Vagina (tissue), 2 donors: ENCODE measurements around the gene RBM24. TPM values are rescaled to one million over a fixed set of nuclear protein-coding genes. Genes with fewer than 3 reads are reported as not detected.
A peak's percentile ranks its signal among the peaks of the same experiment; 100 is the strongest.

Experiments
- DNase-seq, 2 donors: peaks; one replicate each; pipeline ENCODE4 v3.0.0-alpha.2; 2017; ENCODE audit errors: extremely low spot score in 2 of 2
- H3K27ac ChIP-seq: fragments of 200-600 bp; sonication (generic); one replicate; pipeline ENCODE4 v1.5.1; 2019
- H3K27me3 ChIP-seq: fragments of 200-600 bp; sonication (generic); one replicate; pipeline ENCODE4 v1.5.1; 2019
- H3K36me3 ChIP-seq, 2 donors: fragments of 200-600 bp; sonication (generic); one replicate each; pipeline ENCODE4 v1.5.1; 2017 to 2019
- H3K4me1 ChIP-seq: fragments of 200-600 bp; sonication (generic); one replicate; pipeline ENCODE4 v1.5.1; 2019
- H3K4me3 ChIP-seq, 2 donors: fragments of 200-600 bp; sonication (generic); 1 replicate in 1 of 2; 2 replicates in 1 of 2; pipeline ENCODE4 v1.5.1; 2016 to 2019
- H3K9me3 ChIP-seq: fragments of 200-600 bp; sonication (generic); one replicate; pipeline ENCODE4 v1.5.1; 2019
- CTCF ChIP-seq, 3 experiments: fragments of 450-650 bp in 2 of 3; fragments of 200-600 bp in 1 of 3; sonication (generic) in 1 of 3; IDR thresholded peaks; one replicate each; pipeline ENCODE4 v1.5.1; 2017 to 2019; ENCODE audit warnings: antibody characterized with exemption in 3 of 3, mild to moderate bottlenecking in 2 of 3, moderate library complexity in 2 of 3
- POLR2A ChIP-seq, 2 donors: fragments of 450-650 bp; IDR thresholded peaks; one replicate each; pipeline ENCODE4 v1.6.1; 2017; ENCODE audit warnings: antibody characterized with exemption in 2 of 2, mild to moderate bottlenecking in 2 of 2, moderate library complexity in 2 of 2
- POLR2AphosphoS5 ChIP-seq, 2 donors: sonication (generic); formaldehyde crosslinking; IDR thresholded peaks; one replicate each; pipeline ENCODE4 v1.9.0; 2017; ENCODE audit warnings: antibody characterized with exemption in 2 of 2, mild to moderate bottlenecking in 2 of 2, low read depth in 1 of 2; ENCODE audit not compliant: insufficient read depth in 1 of 2
- intact Hi-C: fragments of 100-400 bp; cut with DNase I; formaldehyde crosslinking; loops from one replicate; pipeline ENCODE4 v1.15.1; 2023
- total RNA-seq: library from RNA; depleted of rRNA; stranded (reverse); fragments of >200 nt; gene quantifications from one replicate; pipeline ENCODE4 v1.2.3, GENCODE V29; 2016

The RBM24 gene
- total RNA-seq, 1 donor from 2014 or later = 2.7 TPM

- intact Hi-C loops = no loop called here
- TF ChIP-seq POLR2A (IDR thresholded peaks at IDR 0.05) (no peak), CTCF (IDR thresholded peaks at IDR 0.05) (no peak), POLR2AphosphoS5 (IDR thresholded peaks at IDR 0.05; ENCODE audit: insufficient read depth in 1 of 2, low read depth in 1 of 2) (no peak)
- Histone ChIP-seq H3K4me3 (no peak overlapping the region), H3K9me3 (no peaks in the 10 kb centered on the region), H3K36me3 (no peaks in the 10 kb centered on the region), H3K27me3 (no peaks in the 10 kb centered on the region), H3K4me1 (peaks cover under 1% of the 10 kb centered on the region), H3K27ac (no peak overlapping the region)
- no peak for DNase-seq
Observed at GRCh38 chr6:17277256-17277655, 3.9 kb upstream of the RBM24 start.

- DNase-seq = no peak
- TF ChIP-seq POLR2AphosphoS5 (IDR thresholded peaks at IDR 0.05; ENCODE audit: insufficient read depth in 1 of 2, low read depth in 1 of 2) (no peak), POLR2A (IDR thresholded peaks at IDR 0.05) (no peak), CTCF (IDR thresholded peaks at IDR 0.05) (no peak)
- no peak overlapping the region for H3K4me3 ChIP-seq
- no peaks in the 10 kb centered on the region for H3K36me3 ChIP-seq
- H3K9me3 ChIP-seq = no peaks in the 10 kb centered on the region
- peak overlapping the region; percentile 7 for H3K27ac ChIP-seq
- intact Hi-C loops = no loop called here
- H3K27me3 ChIP-seq = no peaks in the 10 kb centered on the region
- peaks cover 6% of the 10 kb centered on the region for H3K4me1 ChIP-seq
Observed at GRCh38 chr6:17278289-17279063, 2.7 kb upstream of the RBM24 start.

GRCh38 chr6:17280138-17280537 is 1.0 kb upstream of the RBM24 start:
- Histone ChIP-seq H3K4me3 (peak overlapping the region; percentile 84 to 90), H3K27me3 (no peaks in the 10 kb centered on the region), H3K4me1 (peaks cover 6% of the 10 kb centered on the region), H3K9me3 (no peaks in the 10 kb centered on the region), H3K27ac (peak overlapping the region; percentile 90), H3K36me3 (no peaks in the 10 kb centered on the region)
- DNase-seq = no peak
- TF ChIP-seq POLR2AphosphoS5 (IDR thresholded peaks at IDR 0.05; ENCODE audit: insufficient read depth in 1 of 2, low read depth in 1 of 2) (no peak), POLR2A (IDR thresholded peaks at IDR 0.05) (no peak), CTCF (IDR thresholded peaks at IDR 0.05) (no peak)
- intact Hi-C loops = loop anchor here (10.0 kb wide), 2 partner anchors 115 to 305 kb away; partner anchors contain the start of gene CAP2

- DNase-seq = no peak
- H3K4me3 ChIP-seq = peak overlapping the region; percentile 84 to 90
- peak overlapping the region; percentile 90 for H3K27ac ChIP-seq
- H3K27me3 ChIP-seq = no peaks in the 10 kb centered on the region
- peaks cover 6% of the 10 kb centered on the region for H3K4me1 ChIP-seq
- TF ChIP-seq CTCF (IDR thresholded peaks at IDR 0.05) (no peak), POLR2AphosphoS5 (IDR thresholded peaks at IDR 0.05; ENCODE audit: insufficient read depth in 1 of 2, low read depth in 1 of 2) (peak in 1 of 2 donors; percentile 49)
- no peaks in the 10 kb centered on the region for H3K36me3 ChIP-seq
- intact Hi-C loops = loop anchor here (10.0 kb wide), 2 partner anchors 114 to 304 kb away; partner anchors contain the start of gene CAP2
- no peaks in the 10 kb centered on the region for H3K9me3 ChIP-seq
Observed at GRCh38 chr6:17280552-17281090, 540 bp upstream of the RBM24 start.
